Stimulated activated CD4-positive, alpha-beta T cell treated with anti-CD3 and anti-CD28 coated beads, Interleukin-1b, Interleukin-23, amount 100 ng/mL, for 4 hours (primary cell): ENCODE results near the gene KIAA0825.

ENCODE experiments used
- DNase-seq, 2 donors: peaks; one replicate each; pipeline ENCODE4 v3.0.0-alpha.2; 2020; ENCODE audit warnings: low read depth in 2 of 2

Gene KIAA0825

GRCh38 chr5:94243612-94244011 is 374.8 kb downstream of the KIAA0825 start:
- DNase-seq, result no peak

DNA sequence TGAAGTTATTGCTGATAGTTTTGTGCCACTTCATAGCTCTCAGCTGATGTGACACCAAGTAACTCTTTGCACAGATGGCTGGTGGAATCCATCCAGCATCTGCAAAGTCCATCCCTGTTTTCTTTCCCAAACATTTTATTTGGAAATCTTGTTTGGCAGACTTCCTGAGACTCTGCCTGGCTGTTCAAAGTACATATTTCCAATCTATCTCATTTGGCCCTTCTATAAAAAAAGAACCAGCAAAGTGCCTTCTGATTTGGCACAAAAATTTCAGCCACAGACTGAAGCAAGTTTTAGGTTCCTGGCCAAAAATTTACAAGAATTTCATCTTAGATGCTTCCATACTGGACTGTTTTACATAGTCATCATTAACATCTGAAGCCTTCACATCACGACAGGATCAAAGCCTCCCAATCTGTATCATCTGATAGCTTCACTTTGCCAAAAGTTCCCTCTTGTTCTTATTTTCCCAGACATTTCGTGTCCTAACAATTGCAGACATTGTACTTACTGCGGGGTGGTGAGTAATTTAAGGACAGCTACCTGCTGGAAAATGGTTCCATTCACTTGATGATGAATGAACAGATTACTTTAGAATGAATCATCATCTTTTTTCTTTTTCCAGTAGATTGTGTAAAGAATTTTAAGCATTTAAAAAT is 377.3 kb downstream of the KIAA0825 start:
- DNase-seq, result no peak

GRCh38 chr5:94240596-94240992 is 377.8 kb downstream of the KIAA0825 start:
- no peak for DNase-seq

DNA sequence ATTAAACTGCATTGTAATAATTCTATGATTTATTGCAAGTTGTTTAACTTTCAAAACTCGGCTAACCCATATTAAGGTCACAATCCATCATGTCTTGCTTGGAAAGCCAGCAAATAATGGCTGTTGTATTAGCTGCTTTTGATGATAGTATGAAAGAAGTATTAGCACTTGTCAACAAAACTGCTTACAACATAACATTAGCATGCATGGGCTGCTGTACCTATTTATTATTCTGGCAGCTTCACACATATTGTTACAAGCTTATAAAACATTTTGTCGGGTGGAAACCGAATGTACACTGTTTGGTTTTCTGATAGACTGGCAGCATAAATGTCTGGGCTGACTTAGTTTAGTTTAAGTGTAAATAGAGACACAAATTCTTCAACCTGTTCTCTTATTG is 378.3 kb downstream of the KIAA0825 start:
- DNase-seq, result no peak

DNA sequence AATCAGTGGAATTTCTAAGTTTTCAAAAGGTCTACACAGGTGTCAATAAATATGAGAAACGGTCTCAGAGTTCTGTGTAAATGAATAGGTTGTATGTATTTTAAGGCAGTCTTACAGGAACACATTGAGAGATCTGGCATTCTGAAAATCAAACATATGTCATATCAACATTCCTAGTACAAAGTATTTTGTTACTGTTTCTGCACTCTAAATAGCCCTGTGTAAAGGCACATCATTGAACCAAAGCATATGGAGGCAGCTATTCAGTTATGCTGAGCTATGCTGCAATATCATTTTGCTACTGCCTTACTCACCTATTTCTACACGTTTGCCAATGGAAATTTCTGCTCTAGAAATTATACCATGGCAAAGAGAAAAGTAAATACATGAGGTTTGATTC is 379.1 kb downstream of the KIAA0825 start:
- DNase-seq, result no peak

DNA sequence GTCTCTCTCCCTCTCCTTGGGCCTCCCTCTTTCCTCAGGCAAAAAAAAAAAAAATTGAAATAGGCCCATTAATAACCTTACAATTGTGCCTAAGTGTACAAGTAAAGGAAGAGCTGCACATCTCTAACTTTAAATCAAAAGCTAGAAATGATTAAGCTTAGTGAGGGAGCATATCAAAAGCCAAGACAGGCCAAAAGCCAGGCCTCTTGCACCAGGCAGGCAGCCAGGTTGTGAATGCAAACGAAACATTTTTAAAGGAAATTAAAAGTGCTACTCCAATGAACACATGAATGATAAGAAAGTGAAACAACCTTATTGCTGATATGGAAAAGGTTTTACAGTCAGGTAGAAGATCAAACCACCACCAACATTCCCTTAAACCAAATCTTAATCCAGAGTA is 383.4 kb downstream of the KIAA0825 start:
- DNase-seq, result no peak

DNA sequence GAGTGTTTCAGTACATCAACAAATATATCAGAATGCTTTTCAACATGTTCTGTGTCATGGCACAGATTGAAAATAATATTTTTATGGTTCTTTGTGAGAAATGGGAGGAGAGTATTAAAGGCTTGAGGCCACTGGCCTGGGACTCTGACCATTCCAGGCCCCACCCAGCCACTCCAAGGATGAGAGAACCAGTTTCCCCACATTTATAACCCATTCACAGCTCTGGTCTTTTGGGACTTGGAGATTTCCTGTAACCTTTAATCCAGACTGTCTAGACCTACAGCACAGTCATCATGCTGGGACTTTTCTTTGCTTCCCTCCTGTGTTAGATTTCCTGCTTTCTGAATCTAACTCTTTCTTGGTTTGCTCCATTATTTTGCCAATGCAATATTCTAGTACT is 389.6 kb downstream of the KIAA0825 start:
- DNase-seq, result no peak

GRCh38 chr5:94223235-94223634 is 395.2 kb downstream of the KIAA0825 start:
- no peak for DNase-seq

- no peak for DNase-seq
Measured at GRCh38 chr5:94218374-94218773, 400.0 kb downstream of the KIAA0825 start.

- no peak for DNase-seq
Measured at GRCh38 chr5:94217745-94218144, 400.7 kb downstream of the KIAA0825 start.

DNA sequence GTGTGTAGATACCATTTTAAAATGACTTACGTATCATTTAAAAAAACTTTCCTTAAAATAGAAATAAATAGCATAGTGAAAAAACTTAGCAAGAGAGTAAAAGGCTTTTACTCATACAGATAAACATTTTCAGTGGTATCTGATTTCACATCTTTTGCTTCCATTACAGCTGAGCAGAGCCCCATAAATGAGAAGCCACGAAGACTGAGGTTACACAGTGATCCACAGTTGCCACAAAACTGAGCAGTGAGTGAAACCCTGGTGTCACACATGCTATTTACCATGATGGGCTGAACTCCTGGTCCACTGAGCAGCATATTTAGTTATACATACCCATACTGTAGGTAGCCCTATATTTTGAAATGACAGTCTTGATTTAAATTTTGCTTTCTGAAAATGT is 401.2 kb downstream of the KIAA0825 start:
- no peak for DNase-seq

DNA sequence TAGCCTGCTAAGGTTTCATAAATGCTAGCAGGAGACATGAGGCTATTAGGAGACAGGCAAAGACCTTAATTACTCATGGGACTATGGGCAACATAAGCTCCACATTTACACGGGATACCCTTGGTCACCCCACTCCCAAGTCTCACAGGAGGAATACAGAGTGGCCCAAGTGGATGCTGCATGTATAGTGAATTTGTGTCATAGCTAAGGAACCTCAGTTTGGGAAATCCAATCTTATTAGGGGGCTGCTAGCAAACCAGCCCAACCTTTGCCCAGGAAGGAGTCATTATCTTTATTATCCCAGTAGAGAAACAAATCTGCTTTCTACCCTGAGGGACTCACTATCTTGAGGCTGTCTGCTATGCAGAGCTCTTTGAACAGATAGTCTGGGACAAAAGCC is 405.9 kb downstream of the KIAA0825 start:
- no peak for DNase-seq

DNA sequence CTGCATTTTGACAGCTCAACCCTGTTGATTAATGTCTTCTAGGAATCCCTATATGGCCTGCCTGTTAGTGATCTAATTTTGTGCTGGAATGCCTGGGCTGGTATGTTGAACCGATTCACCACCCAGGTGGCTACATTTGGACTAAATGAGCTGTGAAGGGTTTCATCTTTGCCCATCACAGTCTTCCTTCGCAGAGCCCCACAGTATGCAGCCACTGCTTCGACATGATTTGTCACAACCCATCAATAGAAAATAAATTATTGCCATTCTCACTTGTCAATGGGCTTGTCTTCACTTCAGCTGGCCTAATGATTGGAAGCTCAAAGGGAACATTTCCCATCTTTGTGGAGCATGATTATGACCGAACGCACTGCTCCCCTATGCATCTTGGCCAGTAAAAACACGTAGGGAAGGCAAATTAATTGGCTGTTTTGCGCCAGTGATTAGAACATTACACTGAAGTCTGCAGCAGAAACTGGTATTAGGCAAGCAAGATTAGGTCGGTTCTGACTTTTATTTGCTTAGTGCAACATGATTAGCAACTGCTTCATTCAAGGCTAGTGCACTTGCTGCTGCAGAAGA is 408.5 kb downstream of the KIAA0825 start:
- DNase-seq, result no peak

DNA sequence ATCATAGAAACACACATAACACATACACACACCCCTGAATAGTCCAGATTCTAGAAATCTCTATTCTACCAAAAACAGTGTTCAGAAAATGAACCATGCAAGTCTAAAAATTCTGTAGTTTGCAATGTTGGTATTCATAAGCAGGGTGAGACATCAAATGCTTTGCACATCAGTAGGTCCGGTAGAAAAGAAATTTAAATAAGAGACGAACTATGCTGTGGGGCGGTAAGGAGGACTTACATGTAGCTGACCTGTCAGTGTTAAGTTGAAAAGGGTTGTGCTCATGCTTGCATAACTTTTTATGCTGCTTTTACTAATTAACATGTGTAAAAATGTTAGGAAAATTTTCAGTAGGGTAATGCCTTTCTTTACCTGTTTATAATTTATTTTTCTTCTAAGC is 409.1 kb downstream of the KIAA0825 start:
- no peak for DNase-seq

GRCh38 chr5:94199566-94199965 is 418.8 kb downstream of the KIAA0825 start:
- no peak for DNase-seq

- no peak for DNase-seq
Measured at GRCh38 chr5:94197970-94198369, 420.4 kb downstream of the KIAA0825 start.

GRCh38 chr5:94196953-94197352 is 421.5 kb downstream of the KIAA0825 start:
- no peak for DNase-seq

GRCh38 chr5:94192658-94193391 is 425.6 kb downstream of the KIAA0825 start:
- no peak for DNase-seq

- no peak for DNase-seq
Measured at GRCh38 chr5:94191604-94192003, 426.8 kb downstream of the KIAA0825 start.

- DNase-seq, result no peak
Measured at GRCh38 chr5:94188725-94189124, 429.7 kb downstream of the KIAA0825 start.

- DNase-seq, result no peak
Measured at GRCh38 chr5:94184870-94185269, 433.5 kb downstream of the KIAA0825 start.

- no peak for DNase-seq
Measured at GRCh38 chr5:94181895-94182294, 436.5 kb downstream of the KIAA0825 start.

- DNase-seq, result no peak
Measured at GRCh38 chr5:94180761-94181160, 437.6 kb downstream of the KIAA0825 start.
